Tibial nerve (tissue), 4 donors: ENCODE measurements around the gene SEC62.

ENCODE experiments used
- CTCF ChIP-seq, 5 experiments: fragments of 200-600 bp in 3 of 5; fragments of 450-650 bp in 2 of 5; sonication (generic) in 3 of 5; IDR thresholded peaks; one replicate each; pipeline ENCODE4 v1.5.1; 2016 to 2019; ENCODE audit warnings: antibody characterized with exemption in 5 of 5, mild to moderate bottlenecking in 3 of 5, moderate library complexity in 2 of 5
- EP300 ChIP-seq, 2 donors: sonication (generic); formaldehyde crosslinking; IDR thresholded peaks; one replicate each; pipeline ENCODE4 v1.6.1; 2017; ENCODE audit warnings: antibody characterized with exemption in 2 of 2, mild to moderate bottlenecking in 1 of 2
- POLR2A ChIP-seq, 2 donors: fragments of 450-650 bp; IDR thresholded peaks; one replicate each; pipeline ENCODE4 v1.6.1; 2017; ENCODE audit warnings: antibody characterized with exemption in 2 of 2, mild to moderate bottlenecking in 2 of 2, moderate library complexity in 2 of 2

GRCh38 chr3:169954142-169954756, 12.4 kb upstream of the SEC62 start:
- TF ChIP-seq CTCF (IDR thresholded peaks at IDR 0.05), result no peak
- TF ChIP-seq POLR2A (IDR thresholded peaks at IDR 0.05), result no peak
- TF ChIP-seq EP300 (IDR thresholded peaks at IDR 0.05), result no peak
